PC-3 (cell line): ENCODE data around the gene S1PR1. TPM values are rescaled to one million over a fixed set of nuclear protein-coding genes. Genes with fewer than 3 reads are reported as not detected.
"Not testable (repeated sequence)": the region's sequence is repeated elsewhere in the genome, so short reads cannot be mapped to it uniquely, and the experiment has no call there.

Experiments used
- ATAC-seq: fragments of 200-7000 bp; cut with Tn5 transposase; 2 replicates; pipeline ENCODE4 v1.9.1; 2020; ENCODE audit warnings: mild to moderate bottlenecking, moderate library complexity
- BruUV-seq: library from RNA; stranded (reverse); fragments of 400-500 nt; replicated peaks from 2 replicates; lab custom pipeline; 2021; lab: Mats Ljungman, UMichigan
- CTCF ChIA-PET: fragments of 300-600 bp; sonication (Branson Sonifier 250); formaldehyde crosslinking; loops from one replicate; lab custom pipeline; 2022; ENCODE audit warnings: antibody characterized with exemption; lab: Charles Lee
- POLR2A ChIA-PET: fragments of 300-600 bp; sonication (Branson Sonifier 250); formaldehyde crosslinking; loops from one replicate; lab custom pipeline; 2022; ENCODE audit warnings: antibody characterized with exemption; ENCODE audit not compliant: unreplicated experiment; lab: Charles Lee
- DNase-seq: peaks from one replicate; pipeline ENCODE4 v3.0.0-alpha.2; 2015
- H2AFZ ChIP-seq: fragments of 300-600 bp; sonication (generic); 2 replicates; pipeline ENCODE4 v1.6.0; 2016; ENCODE audit warnings: antibody characterized with exemption, low read length
- H3F3A ChIP-seq: fragments of 300-600 bp; sonication (generic); one replicate; pipeline ENCODE4 v1.6.0; 2017; ENCODE audit warnings: antibody characterized with exemption, low read length, control low read depth, mild to moderate bottlenecking; ENCODE audit not compliant: unreplicated experiment
- H3K27ac ChIP-seq: fragments of 300-600 bp; sonication (generic); 2 replicates; pipeline ENCODE4 v1.5.1; 2016; ENCODE audit warnings: mild to moderate bottlenecking, low read length
- H3K27me3 ChIP-seq: fragments of 300-600 bp; sonication (generic); 2 replicates; pipeline ENCODE4 v1.6.1; 2016; ENCODE audit warnings: low read length, mixed read lengths
- H3K36me3 ChIP-seq: fragments of 300-600 bp; sonication (generic); 2 replicates; pipeline ENCODE4 v1.6.1; 2016; ENCODE audit warnings: low read depth, mixed run types, low read length, mixed read lengths
- H3K4me1 ChIP-seq: fragments of 300-600 bp; sonication (generic); 2 replicates; pipeline ENCODE4 v1.5.1; 2016; ENCODE audit warnings: low read length; ENCODE audit not compliant: insufficient read depth
- H3K4me2 ChIP-seq: fragments of 300-600 bp; sonication (generic); 2 replicates; pipeline ENCODE4 v1.6.0; 2016; ENCODE audit warnings: low read length
- H3K4me3 ChIP-seq: fragments of 300-600 bp; sonication (generic); 2 replicates; pipeline ENCODE4 v1.5.1; 2016; ENCODE audit warnings: mild to moderate bottlenecking, low read length, mixed read lengths
- H3K79me2 ChIP-seq: fragments of 300-600 bp; sonication (generic); 2 replicates; pipeline ENCODE4 v1.6.1; 2017; ENCODE audit warnings: low read length, mixed read lengths
- H3K9ac ChIP-seq: fragments of 300-600 bp; sonication (generic); 2 replicates; pipeline ENCODE4 v1.6.0; 2016; ENCODE audit warnings: mild to moderate bottlenecking, low read length
- H3K9me2 ChIP-seq: fragments of 300-600 bp; sonication (generic); replicated peaks from 2 replicates; pipeline ENCODE4 v1.6.1; 2016; ENCODE audit warnings: mixed run types, low read length, mixed read lengths
- H3K9me3 ChIP-seq: fragments of 300-600 bp; sonication (generic); 2 replicates; pipeline ENCODE4 v1.6.1; 2016; ENCODE audit warnings: low read length, mixed read lengths
- H4K20me1 ChIP-seq: fragments of 300-600 bp; sonication (generic); 2 replicates; pipeline ENCODE4 v1.6.1; 2016; ENCODE audit warnings: low read length, mixed read lengths
- CTCF ChIP-seq: fragments of 300-600 bp; sonication (generic); conservative IDR thresholded peaks from 2 replicates; pipeline ENCODE4 v1.5.1; 2017; ENCODE audit warnings: antibody characterized with exemption, low read depth, mild to moderate bottlenecking, low read length
- EZH2 ChIP-seq: fragments of 300-600 bp; sonication (generic); IDR thresholded peaks from one replicate; pipeline ENCODE4 v1.6.1; 2017; ENCODE audit warnings: antibody characterized with exemption, mild to moderate bottlenecking, low read length; ENCODE audit not compliant: unreplicated experiment
- EZH2phosphoT487 ChIP-seq: fragments of 300-600 bp; sonication (generic); IDR thresholded peaks from 2 replicates; pipeline ENCODE4 v1.6.1; 2018; ENCODE audit warnings: mild to moderate bottlenecking, antibody characterized with exemption, low read length, borderline replicate concordance
- intact Hi-C: fragments of 100-400 bp; cut with micrococcal nuclease; formaldehyde crosslinking; loops from 2 replicates; pipeline ENCODE4 v1.9.0; 2023
- total RNA-seq: library from RNA; depleted of rRNA; stranded (reverse); fragments of >200 nt; gene quantifications from 2 replicates; pipeline ENCODE4 v1.2.3, GENCODE V29; 2014

The S1PR1 gene
- total RNA-seq, 1 experiment from 2014 or later, result 2.1 TPM

- no peaks in the 10 kb centered on the region for H3K79me2 ChIP-seq
- H2AFZ ChIP-seq, result no peak overlapping the region
- H3K9me3 ChIP-seq, result no peaks in the 10 kb centered on the region
- no peak overlapping the region for H3K4me3 ChIP-seq
- H3F3A ChIP-seq, result no peaks in the 10 kb centered on the region
- POLR2A ChIA-PET, result interaction anchor here (0.5 kb wide), 1 partner anchor 148 kb away, joined by 3 read pairs; no protein-coding TSS in a partner anchor
- no peak for TF ChIP-seq EZH2
- TF ChIP-seq EZH2phosphoT487, result no peak
- TF ChIP-seq CTCF, result no peak
- DNase-seq (peak; percentile 24), ATAC-seq (no peak)
- no peaks in the 10 kb centered on the region for H3K9me2 ChIP-seq
- H3K27ac ChIP-seq, result no peak overlapping the region
- H3K4me2 ChIP-seq, result no peak overlapping the region
- no peaks in the 10 kb centered on the region for H3K36me3 ChIP-seq
- peaks cover 11% of the 10 kb centered on the region for H3K4me1 ChIP-seq
- H4K20me1 ChIP-seq, result no peaks in the 10 kb centered on the region
- no TSS peak for BruUV-seq
- intact Hi-C loops, result no loop called here
- no peak overlapping the region for H3K9ac ChIP-seq
- no peaks in the 10 kb centered on the region for H3K27me3 ChIP-seq
- CTCF ChIA-PET, result interaction anchor here (0.6 kb wide), 1 partner anchor 47 kb away, joined by 12 read pairs; no protein-coding TSS in a partner anchor
Observed at GRCh38 chr1:101188331-101188730, 48.5 kb upstream of the S1PR1 start.

GRCh38 chr1:101188968-101189367 is 47.9 kb upstream of the S1PR1 start:
- CTCF ChIA-PET, result interaction anchor here (0.6 kb wide), 1 partner anchor 46 kb away, joined by 12 read pairs; no protein-coding TSS in a partner anchor
- not testable (repeated sequence) for BruUV-seq

GRCh38 chr1:101190441-101190840 is 46.4 kb upstream of the S1PR1 start:
- no peak for DNase-seq
- POLR2A ChIA-PET, result no interaction called here
- H3K4me1 ChIP-seq, result peaks cover 14% of the 10 kb centered on the region
- H3K79me2 ChIP-seq, result no peaks in the 10 kb centered on the region
- H2AFZ ChIP-seq, result no peak overlapping the region
- no peak overlapping the region for H3K4me2 ChIP-seq
- H3F3A ChIP-seq, result no peaks in the 10 kb centered on the region
- no peaks in the 10 kb centered on the region for H3K9me2 ChIP-seq
- no peak overlapping the region for H3K9ac ChIP-seq
- H3K36me3 ChIP-seq, result no peaks in the 10 kb centered on the region
- ATAC-seq, result 0 out of 2 replicates have a peak, but pooled peaks have one; percentile 32
- H4K20me1 ChIP-seq, result no peaks in the 10 kb centered on the region
- no peak overlapping the region for H3K4me3 ChIP-seq
- no peaks in the 10 kb centered on the region for H3K9me3 ChIP-seq
- H3K27me3 ChIP-seq, result no peaks in the 10 kb centered on the region
- no peak overlapping the region for H3K27ac ChIP-seq
- intact Hi-C loops, result no loop called here
- CTCF ChIA-PET, result no interaction called here
- no TSS peak for BruUV-seq
- no peak for TF ChIP-seq EZH2
- TF ChIP-seq EZH2phosphoT487, result no peak
- no peak for TF ChIP-seq CTCF

More at GRCh38 chr1:101188968-101189367, 47.9 kb upstream of the S1PR1 start:
- H3K4me3 ChIP-seq, ATAC-seq, DNase-seq, H3K36me3 ChIP-seq, H3K9me2 ChIP-seq, H2AFZ ChIP-seq, H4K20me1 ChIP-seq, H3K4me2 ChIP-seq, intact Hi-C loops, H3K27me3 ChIP-seq, H3K79me2 ChIP-seq, H3F3A ChIP-seq, H3K27ac ChIP-seq, POLR2A ChIA-PET, H3K9me3 ChIP-seq, H3K9ac ChIP-seq: not testable (repeated sequence)
- H3K4me1 ChIP-seq, result peaks cover 12% of the 10 kb centered on the region
